Stimulated activated CD4-positive, alpha-beta T cell treated with anti-CD3 and anti-CD28 coated beads, Interleukin-4, amount 100 ng/mL, for 24 hours (primary cell): ENCODE measurements around the gene STMND1.
"Not testable (repeated sequence)": the region's sequence is repeated elsewhere in the genome, so short reads cannot be mapped to it uniquely, and the experiment has no call there.

Source experiments
- DNase-seq: peaks from one replicate; pipeline ENCODE4 v3.0.0-alpha.2; 2020

The STMND1 gene

GRCh38 chr6:17101422-17102257 is at the start of gene STMND1:
TSS of gene STMND1 (plus strand) at chr6:17102050. CDS start at chr6:17102258, 208 bp downstream.
- DNase-seq, result no peak

GRCh38 chr6:17054647-17055046 is 47.2 kb upstream of the STMND1 start:
- DNase-seq, result no peak

GRCh38 chr6:17057322-17057721 is 44.5 kb upstream of the STMND1 start:
- DNase-seq, result no peak

GRCh38 chr6:17058550-17058949 is 43.3 kb upstream of the STMND1 start:
- DNase-seq, result no peak

GRCh38 chr6:17059022-17059421 is 42.8 kb upstream of the STMND1 start:
- DNase-seq, result no peak

GRCh38 chr6:17059850-17060249 is 42.0 kb upstream of the STMND1 start:
- DNase-seq, result no peak

GRCh38 chr6:17061097-17061496 is 40.8 kb upstream of the STMND1 start:
- no peak for DNase-seq

GRCh38 chr6:17062871-17063440 is 38.9 kb upstream of the STMND1 start:
- DNase-seq, result no peak

GRCh38 chr6:17064975-17065374 is 36.9 kb upstream of the STMND1 start:
- DNase-seq, result no peak

GRCh38 chr6:17066610-17067009 is 35.2 kb upstream of the STMND1 start:
- no peak for DNase-seq

- DNase-seq, result not testable (repeated sequence)
These were observed 32.9 kb upstream of the STMND1 start for GRCh38 chr6:17068972-17069371.

GRCh38 chr6:17070400-17070799 is 31.4 kb upstream of the STMND1 start:
- DNase-seq, result not testable (repeated sequence)

- DNase-seq, result not testable (repeated sequence)
These were observed 28.3 kb upstream of the STMND1 start for GRCh38 chr6:17073596-17073995.

- no peak for DNase-seq
These were observed 20.6 kb upstream of the STMND1 start for GRCh38 chr6:17081273-17081672.

GRCh38 chr6:17081860-17082508 is 19.9 kb upstream of the STMND1 start:
- no peak for DNase-seq

- no peak for DNase-seq
These were observed 18.5 kb upstream of the STMND1 start for GRCh38 chr6:17083397-17083796.

- DNase-seq, result peak; percentile 43
These were observed 15.4 kb upstream of the STMND1 start for GRCh38 chr6:17086469-17086868.

- DNase-seq, result no peak
These were observed 13.7 kb upstream of the STMND1 start for GRCh38 chr6:17088091-17088611.

GRCh38 chr6:17091122-17091521 is 10.7 kb upstream of the STMND1 start:
- DNase-seq, result no peak

GRCh38 chr6:17093686-17094085 is 8.2 kb upstream of the STMND1 start:
- no peak for DNase-seq

GRCh38 chr6:17096096-17096495 is 5.8 kb upstream of the STMND1 start:
- DNase-seq, result no peak

GRCh38 chr6:17096652-17097051 is 5.2 kb upstream of the STMND1 start:
- no peak for DNase-seq

GRCh38 chr6:17097982-17098381 is 3.9 kb upstream of the STMND1 start:
- DNase-seq, result no peak

GRCh38 chr6:17098538-17098937 is 3.3 kb upstream of the STMND1 start:
- no peak for DNase-seq
